Measurements from ENCODE around the gene C1QTNF3. TPM values are rescaled to one million over a fixed set of nuclear protein-coding genes. Genes with fewer than 3 reads are reported as not detected.
"Not testable (repeated sequence)": the region's sequence is repeated elsewhere in the genome, so short reads cannot be mapped to it uniquely, and the experiment has no call there.

C1QTNF3 gene
- total and polyA plus RNA-seq, 2 experiments from 2014 or later = 1.7 to 2.0 TPM

DNA sequence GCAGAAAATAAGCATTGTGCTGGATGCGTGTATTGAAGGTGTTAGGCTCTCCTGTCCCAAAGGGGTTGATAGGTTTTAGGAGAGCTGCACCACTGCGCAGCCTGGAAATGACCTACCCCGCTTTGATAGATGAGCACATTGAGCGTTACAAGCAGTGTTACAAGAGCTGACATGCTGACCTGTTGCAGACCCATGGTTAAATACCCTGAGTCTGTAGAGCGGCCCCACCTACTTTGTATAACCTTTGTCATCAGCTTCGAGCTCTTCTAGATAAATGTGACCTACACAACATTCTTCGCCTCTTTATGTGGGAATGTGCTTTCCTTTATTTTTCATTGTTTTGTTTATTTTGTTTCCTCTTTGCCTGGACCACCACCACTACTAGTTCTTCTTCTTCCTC is 48.0 kb upstream of the C1QTNF3 start:
- H3K36me3 ChIP-seq (ENCODE audit: insufficient read depth) = not testable (repeated sequence)

DNA sequence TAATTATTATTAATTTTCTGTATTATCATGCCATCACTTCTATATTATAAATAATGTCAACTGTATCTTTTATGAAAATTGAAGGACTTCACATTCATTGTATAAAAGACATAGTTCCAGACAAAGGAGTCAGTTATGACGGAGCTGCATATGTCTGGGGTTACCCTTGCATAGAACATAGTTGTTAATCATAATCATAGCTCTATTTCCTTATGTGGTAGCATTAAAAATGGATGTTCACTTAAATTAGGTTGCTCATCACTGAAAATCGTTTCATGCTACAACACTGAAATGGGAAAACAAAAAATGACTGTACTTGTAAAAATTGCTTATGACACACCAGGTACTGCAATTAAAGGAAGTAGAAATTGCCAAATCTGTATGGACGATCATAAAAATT is 46.8 kb upstream of the C1QTNF3 start:
- H3K27me3 Mint-ChIP-seq (ENCODE audit: insufficient read depth, low read depth, poor library complexity); H2AFZ ChIP-seq; H3K4me3 ChIP-seq; H3K36me3 Mint-ChIP-seq (ENCODE audit: low read depth); H3K79me2 ChIP-seq (replicated peaks; ENCODE audit: insufficient read depth); H3K36me3 ChIP-seq (ENCODE audit: insufficient read depth); H3K27me3 ChIP-seq (ENCODE audit: insufficient read depth); H3K4me2 ChIP-seq; H3K4me3 Mint-ChIP-seq; H3K27ac ChIP-seq (ENCODE audit: low read depth); H3K4me1 ChIP-seq (ENCODE audit: insufficient read depth); H3K27ac Mint-ChIP-seq; H3K4me1 Mint-ChIP-seq; H3F3A ChIP-seq (replicated peaks; ENCODE audit: low read depth); DNase-seq (ENCODE audit: low spot score); H3K9me2 ChIP-seq (ENCODE audit: insufficient read depth); H3K9me3 Mint-ChIP-seq; ATAC-seq; H4K20me1 ChIP-seq (replicated peaks; ENCODE audit: insufficient read depth): not testable (repeated sequence)

More for the DNA sequence above, 48.0 kb upstream of the C1QTNF3 start:
- not testable (repeated sequence) for H3K4me3 Mint-ChIP-seq; H3K4me1 ChIP-seq (ENCODE audit: insufficient read depth); H3K79me2 ChIP-seq (replicated peaks; ENCODE audit: insufficient read depth); H3K4me2 ChIP-seq; H3K4me1 Mint-ChIP-seq; H3K9me2 ChIP-seq (ENCODE audit: insufficient read depth); H3K27me3 ChIP-seq (ENCODE audit: insufficient read depth); H3K4me3 ChIP-seq; H3K27ac Mint-ChIP-seq; H3K27me3 Mint-ChIP-seq (ENCODE audit: insufficient read depth, low read depth, poor library complexity); H3F3A ChIP-seq (replicated peaks; ENCODE audit: low read depth); H3K36me3 Mint-ChIP-seq (ENCODE audit: low read depth); H3K9me3 Mint-ChIP-seq; H3K27ac ChIP-seq (ENCODE audit: low read depth); H4K20me1 ChIP-seq (replicated peaks; ENCODE audit: insufficient read depth); H2AFZ ChIP-seq
- DNase-seq (ENCODE audit: low spot score) = peak; percentile 11
- ATAC-seq = peak; percentile 73

DNA sequence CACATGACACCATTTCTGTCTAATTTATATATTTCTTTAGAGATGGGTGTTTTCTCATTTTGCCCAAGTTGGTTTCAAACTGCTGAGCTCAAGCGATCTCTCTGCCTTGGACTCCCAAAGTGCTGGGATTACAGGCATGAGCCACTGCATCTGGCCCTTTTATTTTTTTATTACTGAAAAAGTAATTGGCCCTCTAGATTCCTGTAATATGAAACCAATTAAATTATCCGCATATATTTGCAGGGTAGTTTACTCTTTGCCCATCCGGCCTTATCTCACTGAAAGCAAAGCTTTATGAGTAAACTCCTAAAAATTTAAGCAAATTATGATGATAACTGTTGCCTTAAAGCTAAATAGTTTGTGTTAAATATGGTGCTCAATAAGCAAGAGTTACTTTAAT is 44.7 kb upstream of the C1QTNF3 start:
- not testable (repeated sequence) for H3K4me3 ChIP-seq; H3K9me3 Mint-ChIP-seq; H3K79me2 ChIP-seq (replicated peaks; ENCODE audit: insufficient read depth); H2AFZ ChIP-seq; ATAC-seq; H3K27me3 ChIP-seq (ENCODE audit: insufficient read depth); H3K36me3 Mint-ChIP-seq (ENCODE audit: low read depth); H3K27ac Mint-ChIP-seq; H3F3A ChIP-seq (replicated peaks; ENCODE audit: low read depth); DNase-seq (ENCODE audit: low spot score); H4K20me1 ChIP-seq (replicated peaks; ENCODE audit: insufficient read depth); H3K4me1 ChIP-seq (ENCODE audit: insufficient read depth); H3K9me2 ChIP-seq (ENCODE audit: insufficient read depth); H3K27me3 Mint-ChIP-seq (ENCODE audit: insufficient read depth, low read depth, poor library complexity); H3K36me3 ChIP-seq (ENCODE audit: insufficient read depth); H3K4me2 ChIP-seq; H3K4me3 Mint-ChIP-seq; H3K4me1 Mint-ChIP-seq; H3K27ac ChIP-seq (ENCODE audit: low read depth)

GRCh38 chr5:34083898-34084297 is 40.9 kb upstream of the C1QTNF3 start:
- not testable (repeated sequence) for H3K36me3 Mint-ChIP-seq (ENCODE audit: low read depth); H3K27ac ChIP-seq (ENCODE audit: low read depth); H3K79me2 ChIP-seq (replicated peaks; ENCODE audit: insufficient read depth); H3K27ac Mint-ChIP-seq; H3K4me3 Mint-ChIP-seq; H3K4me1 Mint-ChIP-seq; H3K4me1 ChIP-seq (ENCODE audit: insufficient read depth); H3K9me3 Mint-ChIP-seq; H3K36me3 ChIP-seq (ENCODE audit: insufficient read depth); H3F3A ChIP-seq (replicated peaks; ENCODE audit: low read depth); H3K9me2 ChIP-seq (ENCODE audit: insufficient read depth); H3K27me3 Mint-ChIP-seq (ENCODE audit: insufficient read depth, low read depth, poor library complexity); H3K4me3 ChIP-seq; ATAC-seq; H2AFZ ChIP-seq; H3K27me3 ChIP-seq (ENCODE audit: insufficient read depth); DNase-seq (ENCODE audit: low spot score); H3K4me2 ChIP-seq; H4K20me1 ChIP-seq (replicated peaks; ENCODE audit: insufficient read depth)

DNA sequence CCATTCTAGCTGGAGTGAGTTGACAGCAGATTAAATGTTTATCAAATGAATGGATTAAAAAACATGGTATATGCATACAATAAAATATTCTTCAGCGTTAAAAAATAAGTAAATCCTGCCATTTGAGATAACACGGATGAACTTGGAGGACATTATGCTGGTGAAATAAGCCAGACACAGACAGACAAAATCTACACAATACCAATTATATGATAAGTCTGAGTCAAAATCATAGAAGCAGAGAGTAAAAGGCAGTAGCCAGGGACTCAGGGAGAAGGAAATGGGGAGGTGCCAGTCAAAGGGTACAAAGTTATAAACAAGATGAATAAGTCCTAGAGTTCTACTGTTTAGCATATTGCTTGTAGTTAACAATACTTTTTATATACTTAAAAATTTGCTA is 36.5 kb upstream of the C1QTNF3 start:
- H3K36me3 ChIP-seq (ENCODE audit: insufficient read depth); H3K9me2 ChIP-seq (ENCODE audit: insufficient read depth); H3K27me3 Mint-ChIP-seq (ENCODE audit: insufficient read depth, low read depth, poor library complexity); H3K4me1 ChIP-seq (ENCODE audit: insufficient read depth); H3K27ac ChIP-seq (ENCODE audit: low read depth); H3K4me1 Mint-ChIP-seq; H3K4me2 ChIP-seq; H3K79me2 ChIP-seq (replicated peaks; ENCODE audit: insufficient read depth); H3K27ac Mint-ChIP-seq; H3K27me3 ChIP-seq (ENCODE audit: insufficient read depth); H2AFZ ChIP-seq; H3F3A ChIP-seq (replicated peaks; ENCODE audit: low read depth); ATAC-seq; H3K36me3 Mint-ChIP-seq (ENCODE audit: low read depth); H3K4me3 ChIP-seq; H4K20me1 ChIP-seq (replicated peaks; ENCODE audit: insufficient read depth); H3K9me3 Mint-ChIP-seq; H3K4me3 Mint-ChIP-seq; DNase-seq (ENCODE audit: low spot score): not testable (repeated sequence)

DNA sequence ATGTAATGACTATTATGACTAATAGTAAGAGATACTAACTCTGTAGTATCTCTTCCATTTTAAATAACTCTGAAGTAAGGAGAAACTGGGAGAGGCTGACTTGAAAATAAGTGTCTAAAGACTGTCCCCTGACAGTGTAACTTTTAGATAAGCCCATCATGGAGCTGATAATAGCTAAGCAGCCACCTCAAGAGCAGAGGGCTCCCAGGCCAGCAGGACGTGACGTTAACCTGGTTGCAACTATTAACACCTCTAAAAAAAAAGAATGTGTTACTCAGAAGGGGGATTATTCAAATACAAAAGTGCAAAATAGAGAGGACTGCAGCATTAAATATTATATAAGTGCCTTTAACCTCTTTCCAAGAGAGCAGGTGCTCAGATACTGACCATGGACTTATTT is 34.6 kb upstream of the C1QTNF3 start:
- not testable (repeated sequence) for H3K9me2 ChIP-seq (ENCODE audit: insufficient read depth); H3K4me3 ChIP-seq; H3K4me1 Mint-ChIP-seq; H3K36me3 Mint-ChIP-seq (ENCODE audit: low read depth); H3K27ac Mint-ChIP-seq; H3K9me3 Mint-ChIP-seq; H3K4me2 ChIP-seq; H3K4me3 Mint-ChIP-seq; H3K27me3 ChIP-seq (ENCODE audit: insufficient read depth); H3K79me2 ChIP-seq (replicated peaks; ENCODE audit: insufficient read depth); H3K27ac ChIP-seq (ENCODE audit: low read depth); H3F3A ChIP-seq (replicated peaks; ENCODE audit: low read depth); ATAC-seq; DNase-seq (ENCODE audit: low spot score); H2AFZ ChIP-seq; H3K36me3 ChIP-seq (ENCODE audit: insufficient read depth); H3K4me1 ChIP-seq (ENCODE audit: insufficient read depth); H3K27me3 Mint-ChIP-seq (ENCODE audit: insufficient read depth, low read depth, poor library complexity); H4K20me1 ChIP-seq (replicated peaks; ENCODE audit: insufficient read depth)

DNA sequence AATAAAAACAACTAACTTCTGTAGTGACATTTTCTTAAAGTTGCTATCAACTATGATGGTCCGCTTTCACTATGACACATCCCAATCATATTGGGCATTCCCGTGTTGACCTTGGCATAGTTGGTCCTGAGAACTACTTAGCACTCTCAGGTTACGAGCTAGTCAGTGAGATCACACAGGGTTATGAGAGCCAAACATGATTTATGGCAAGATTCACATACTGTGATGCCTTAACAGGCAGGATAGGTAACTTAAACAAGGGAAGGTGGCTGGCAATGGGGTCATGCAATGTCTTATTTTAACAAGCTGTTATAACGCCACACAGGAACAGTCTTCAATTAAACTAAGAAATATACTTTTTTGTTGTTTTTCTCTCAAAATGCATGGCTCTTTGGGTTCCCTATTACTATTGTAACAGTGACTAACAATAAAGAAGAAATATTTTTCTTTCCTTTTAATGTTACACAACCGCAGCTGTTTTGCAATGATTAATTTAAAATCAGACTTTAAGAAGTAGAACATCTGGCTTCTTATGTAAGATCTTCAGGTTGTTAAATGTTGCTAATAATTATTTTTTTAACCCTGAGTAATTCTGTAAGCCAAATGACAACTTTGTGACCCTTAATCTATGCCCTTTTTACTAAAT is 33.8 kb upstream of the C1QTNF3 start:
- H3K4me3 Mint-ChIP-seq; H3K79me2 ChIP-seq (replicated peaks; ENCODE audit: insufficient read depth); ATAC-seq; H3K9me3 Mint-ChIP-seq; H3K27me3 ChIP-seq (ENCODE audit: insufficient read depth); H3K36me3 ChIP-seq (ENCODE audit: insufficient read depth); H3F3A ChIP-seq (replicated peaks; ENCODE audit: low read depth); H4K20me1 ChIP-seq (replicated peaks; ENCODE audit: insufficient read depth); H3K27ac Mint-ChIP-seq; H2AFZ ChIP-seq; DNase-seq (ENCODE audit: low spot score); H3K36me3 Mint-ChIP-seq (ENCODE audit: low read depth); H3K4me1 ChIP-seq (ENCODE audit: insufficient read depth); H3K4me2 ChIP-seq; H3K9me2 ChIP-seq (ENCODE audit: insufficient read depth); H3K4me3 ChIP-seq; H3K27ac ChIP-seq (ENCODE audit: low read depth); H3K4me1 Mint-ChIP-seq; H3K27me3 Mint-ChIP-seq (ENCODE audit: insufficient read depth, low read depth, poor library complexity): not testable (repeated sequence)

All from GM23338 (cell line).